Muscle layer of duodenum (tissue), 2 donors: ENCODE results near the gene DYNLT3.

Source experiments
- H3K27ac ChIP-seq: one replicate; pipeline ENCODE4 v1.7.0; 2013; ENCODE audit warnings: mild to moderate bottlenecking, low read length
- H3K27me3 ChIP-seq: one replicate; pipeline ENCODE4 v1.7.0; 2013; ENCODE audit warnings: low read depth, mild to moderate bottlenecking, control low read depth, low read length
- H3K36me3 ChIP-seq, 2 donors: one replicate each; pipeline ENCODE4 v1.7.0; 2013; ENCODE audit warnings: low read length in 2 of 2, control low read depth in 1 of 2, mild to moderate bottlenecking in 1 of 2; ENCODE audit not compliant: insufficient read depth in 2 of 2, control insufficient read depth in 1 of 2
- H3K4me1 ChIP-seq, 2 donors: one replicate each; pipeline ENCODE4 v1.7.0; 2013; ENCODE audit warnings: low read length in 2 of 2, mild to moderate bottlenecking in 2 of 2, control low read depth in 1 of 2, moderate library complexity in 1 of 2; ENCODE audit not compliant: insufficient read depth in 2 of 2, control insufficient read depth in 1 of 2
- H3K4me3 ChIP-seq, 2 donors: one replicate each; pipeline ENCODE4 v1.7.0; 2013; ENCODE audit warnings: low read length in 2 of 2, low read depth in 1 of 2, mild to moderate bottlenecking in 1 of 2
- H3K9me3 ChIP-seq, 2 donors: one replicate each; pipeline ENCODE4 v1.7.0; 2013; ENCODE audit warnings: low read length in 2 of 2, control low read depth in 1 of 2, mild to moderate bottlenecking in 1 of 2; ENCODE audit not compliant: control insufficient read depth in 1 of 2
- donor health status: healthy.

The DYNLT3 gene

GRCh38 chrX:37813570-37813969 lies 33.8 kb downstream of the DYNLT3 start:
- H3K4me3 ChIP-seq = no peak overlapping the region
- no peak overlapping the region for H3K27ac ChIP-seq
- H3K9me3 ChIP-seq = no peaks in the 10 kb centered on the region
- H3K4me1 ChIP-seq = no peaks in the 10 kb centered on the region
- no peaks in the 10 kb centered on the region for H3K36me3 ChIP-seq
- H3K27me3 ChIP-seq = no peaks in the 10 kb centered on the region

- Histone ChIP-seq H3K4me3 (no peak overlapping the region), H3K4me1 (no peaks in the 10 kb centered on the region), H3K27ac (no peak overlapping the region), H3K27me3 (no peaks in the 10 kb centered on the region), H3K9me3 (no peaks in the 10 kb centered on the region), H3K36me3 (no peaks in the 10 kb centered on the region)
Measured at GRCh38 chrX:37812110-37812509, 35.3 kb downstream of the DYNLT3 start.

GRCh38 chrX:37809970-37810369 lies 37.4 kb downstream of the DYNLT3 start:
- Histone ChIP-seq H3K4me3 (no peak overlapping the region), H3K4me1 (no peaks in the 10 kb centered on the region), H3K27ac (no peak overlapping the region), H3K36me3 (no peaks in the 10 kb centered on the region), H3K27me3 (no peaks in the 10 kb centered on the region), H3K9me3 (no peaks in the 10 kb centered on the region)

- no peaks in the 10 kb centered on the region for H3K9me3 ChIP-seq
- no peak overlapping the region for H3K27ac ChIP-seq
- H3K27me3 ChIP-seq = no peaks in the 10 kb centered on the region
Measured at GRCh38 chrX:37803057-37803456, 44.3 kb downstream of the DYNLT3 start.

GRCh38 chrX:37802028-37802427 lies 45.3 kb downstream of the DYNLT3 start:
- no peaks in the 10 kb centered on the region for H3K36me3 ChIP-seq
- no peaks in the 10 kb centered on the region for H3K27me3 ChIP-seq
- H3K4me3 ChIP-seq = no peak overlapping the region
- H3K4me1 ChIP-seq = no peaks in the 10 kb centered on the region
- no peak overlapping the region for H3K27ac ChIP-seq
- H3K9me3 ChIP-seq = no peaks in the 10 kb centered on the region

More at GRCh38 chrX:37803057-37803456, 44.3 kb downstream of the DYNLT3 start:
- Histone ChIP-seq H3K4me3 (no peak overlapping the region), H3K4me1 (no peaks in the 10 kb centered on the region), H3K36me3 (no peaks in the 10 kb centered on the region)

- Histone ChIP-seq H3K4me1 (no peaks in the 10 kb centered on the region), H3K36me3 (no peaks in the 10 kb centered on the region), H3K9me3 (no peaks in the 10 kb centered on the region)
Measured at GRCh38 chrX:37800717-37801116, 46.7 kb downstream of the DYNLT3 start.

GRCh38 chrX:37799936-37800335 lies 47.4 kb downstream of the DYNLT3 start:
- no peaks in the 10 kb centered on the region for H3K27me3 ChIP-seq
- no peak overlapping the region for H3K4me3 ChIP-seq
- no peaks in the 10 kb centered on the region for H3K9me3 ChIP-seq
- no peak overlapping the region for H3K27ac ChIP-seq
- H3K36me3 ChIP-seq = no peaks in the 10 kb centered on the region
- no peaks in the 10 kb centered on the region for H3K4me1 ChIP-seq

More at GRCh38 chrX:37800717-37801116, 46.7 kb downstream of the DYNLT3 start:
- Histone ChIP-seq H3K27me3 (no peaks in the 10 kb centered on the region), H3K27ac (no peak overlapping the region), H3K4me3 (no peak overlapping the region)

GRCh38 chrX:37796805-37797204 lies 50.6 kb downstream of the DYNLT3 start:
- Histone ChIP-seq H3K4me1 (no peaks in the 10 kb centered on the region), H3K9me3 (no peaks in the 10 kb centered on the region), H3K27ac (no peak overlapping the region), H3K36me3 (no peaks in the 10 kb centered on the region), H3K27me3 (no peaks in the 10 kb centered on the region), H3K4me3 (no peak overlapping the region)

GRCh38 chrX:37796310-37796709 lies 51.1 kb downstream of the DYNLT3 start:
- Histone ChIP-seq H3K27ac (no peak overlapping the region), H3K4me1 (no peaks in the 10 kb centered on the region), H3K27me3 (no peaks in the 10 kb centered on the region), H3K9me3 (no peaks in the 10 kb centered on the region), H3K36me3 (no peaks in the 10 kb centered on the region), H3K4me3 (no peak overlapping the region)
